ENCODE results near the gene UTP4.
A peak's percentile ranks its signal among the peaks of the same experiment; 100 is the strongest.
"Not testable (repeated sequence)": the region's sequence is repeated elsewhere in the genome, so short reads cannot be mapped to it uniquely, and the experiment has no call there.

Gene UTP4

DNA sequence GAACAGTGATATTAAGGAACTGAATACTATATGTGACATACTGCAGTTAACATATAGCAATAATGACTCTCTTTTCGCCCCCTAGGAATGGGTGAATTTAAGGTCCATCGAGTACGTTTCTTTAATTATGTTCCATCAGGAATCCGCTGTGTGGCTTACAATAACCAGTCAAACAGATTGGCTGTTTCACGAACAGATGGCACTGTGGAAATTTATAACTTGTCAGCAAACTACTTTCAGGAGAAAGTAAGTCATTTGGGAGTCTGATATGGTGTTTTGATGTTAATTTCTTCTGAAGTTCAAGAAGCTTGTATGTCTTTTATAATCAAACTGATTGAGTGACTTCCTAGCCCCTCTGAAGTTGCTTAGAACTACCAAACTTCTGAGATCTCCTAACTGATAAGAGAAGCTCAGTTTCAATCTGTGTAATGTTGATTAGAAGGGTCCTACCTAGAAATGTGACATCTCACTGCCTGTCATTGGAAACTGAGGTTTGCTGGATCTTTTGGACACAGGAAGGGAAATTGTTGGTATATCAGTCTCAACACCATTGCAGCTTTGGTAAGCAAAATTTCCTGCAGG, 1.0 kb downstream of the UTP4 start:
- no peaks in the 10 kb centered on the region; the same call in 1 of the 2 replicates for H3K4me1 ChIP-seq
- TF ChIP-seq, protein P1, sequence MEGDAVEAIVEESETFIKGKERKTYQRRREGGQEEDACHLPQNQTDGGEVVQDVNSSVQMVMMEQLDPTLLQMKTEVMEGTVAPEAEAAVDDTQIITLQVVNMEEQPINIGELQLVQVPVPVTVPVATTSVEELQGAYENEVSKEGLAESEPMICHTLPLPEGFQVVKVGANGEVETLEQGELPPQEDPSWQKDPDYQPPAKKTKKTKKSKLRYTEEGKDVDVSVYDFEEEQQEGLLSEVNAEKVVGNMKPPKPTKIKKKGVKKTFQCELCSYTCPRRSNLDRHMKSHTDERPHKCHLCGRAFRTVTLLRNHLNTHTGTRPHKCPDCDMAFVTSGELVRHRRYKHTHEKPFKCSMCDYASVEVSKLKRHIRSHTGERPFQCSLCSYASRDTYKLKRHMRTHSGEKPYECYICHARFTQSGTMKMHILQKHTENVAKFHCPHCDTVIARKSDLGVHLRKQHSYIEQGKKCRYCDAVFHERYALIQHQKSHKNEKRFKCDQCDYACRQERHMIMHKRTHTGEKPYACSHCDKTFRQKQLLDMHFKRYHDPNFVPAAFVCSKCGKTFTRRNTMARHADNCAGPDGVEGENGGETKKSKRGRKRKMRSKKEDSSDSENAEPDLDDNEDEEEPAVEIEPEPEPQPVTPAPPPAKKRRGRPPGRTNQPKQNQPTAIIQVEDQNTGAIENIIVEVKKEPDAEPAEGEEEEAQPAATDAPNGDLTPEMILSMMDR (IDR thresholded peaks at IDR 0.05; ENCODE audit: low read depth, low read length), result no peak
- no peaks in the 10 kb centered on the region for H3K9me3 ChIP-seq
- H3K36me3 ChIP-seq, result peaks cover 43% of the 10 kb centered on the region
- peak overlapping the region; percentile 88 for H3K4me3 ChIP-seq (ENCODE audit: low read depth, low read length)
- no peak for DNase-seq
- no peaks in the 10 kb centered on the region for H3K27me3 ChIP-seq

DNA sequence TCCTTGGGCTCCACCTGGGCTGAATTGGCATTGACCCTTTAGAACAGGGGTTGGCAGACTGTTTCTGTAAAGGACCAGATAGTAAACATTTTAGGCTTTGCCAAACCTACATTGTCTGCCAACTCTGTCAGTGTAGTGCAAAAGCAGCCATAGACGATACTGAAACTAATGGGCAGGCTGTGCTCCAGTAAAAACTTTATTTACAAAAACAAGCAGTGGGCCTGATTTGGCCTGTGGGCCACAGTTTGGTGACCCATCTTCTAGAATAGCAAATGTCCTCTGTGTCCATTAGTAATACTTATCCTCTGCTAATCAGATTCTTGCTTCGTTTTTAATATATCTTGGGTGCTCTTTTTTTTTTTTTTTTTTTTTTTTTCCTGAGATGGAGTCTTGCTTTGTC, 6.2 kb downstream of the UTP4 start:
- DNase-seq, result no peak
- Histone ChIP-seq H3K4me1 (no peaks in the 10 kb centered on the region; the same call in 1 of the 2 replicates), H3K27me3 (no peaks in the 10 kb centered on the region), H3K4me3 (ENCODE audit: low read depth, low read length) (no peak overlapping the region), H3K36me3 (peaks cover 85% of the 10 kb centered on the region), H3K9me3 (no peaks in the 10 kb centered on the region)
- TF ChIP-seq, protein P1 (IDR thresholded peaks at IDR 0.05; ENCODE audit: low read depth, low read length), result no peak

DNA sequence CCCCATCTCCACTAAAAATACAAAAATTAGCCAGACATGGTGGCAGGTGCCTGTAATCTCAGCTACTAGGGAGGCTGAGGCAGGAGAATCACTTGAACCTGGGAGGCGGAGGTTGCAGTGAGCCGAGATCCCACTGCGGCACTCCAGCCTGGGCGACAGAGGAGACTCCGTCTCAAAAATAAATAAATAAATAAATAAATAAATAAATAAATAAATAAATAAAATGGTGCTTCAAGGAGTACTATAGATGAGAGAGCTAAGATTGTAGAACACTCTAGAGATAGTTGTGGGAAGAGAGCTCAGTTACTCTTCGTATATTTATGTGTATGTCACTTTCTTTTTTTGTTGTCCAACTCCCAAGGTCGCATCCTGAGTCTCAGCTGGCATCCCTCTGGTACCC, 7.0 kb downstream of the UTP4 start:
- not testable (repeated sequence) for DNase-seq; H3K4me1 ChIP-seq; H3K27me3 ChIP-seq; H3K4me3 ChIP-seq (ENCODE audit: low read depth, low read length); H3K9me3 ChIP-seq
- peaks cover 86% of the 10 kb centered on the region for H3K36me3 ChIP-seq

DNA sequence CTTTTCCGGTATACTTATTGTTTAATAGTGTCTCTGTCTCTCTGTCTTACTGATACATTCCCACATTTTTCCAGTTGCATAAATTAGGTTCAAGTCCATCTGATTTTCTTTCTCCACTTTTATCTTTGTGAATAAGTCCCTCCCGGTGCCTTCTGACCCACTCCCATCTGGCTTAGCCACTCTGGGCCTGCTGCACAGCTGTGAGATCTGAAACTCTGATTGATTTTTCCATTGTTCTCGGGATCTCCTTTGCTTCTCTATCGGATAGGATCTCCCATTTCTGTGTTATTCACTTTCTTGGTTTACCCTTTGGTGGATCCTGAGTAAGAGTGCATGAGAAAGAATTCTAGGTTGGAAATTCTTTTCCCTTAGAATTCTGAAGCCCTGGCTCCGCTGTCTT, 8.6 kb downstream of the UTP4 start:
- H3K9me3 ChIP-seq, result no peaks in the 10 kb centered on the region

DNA sequence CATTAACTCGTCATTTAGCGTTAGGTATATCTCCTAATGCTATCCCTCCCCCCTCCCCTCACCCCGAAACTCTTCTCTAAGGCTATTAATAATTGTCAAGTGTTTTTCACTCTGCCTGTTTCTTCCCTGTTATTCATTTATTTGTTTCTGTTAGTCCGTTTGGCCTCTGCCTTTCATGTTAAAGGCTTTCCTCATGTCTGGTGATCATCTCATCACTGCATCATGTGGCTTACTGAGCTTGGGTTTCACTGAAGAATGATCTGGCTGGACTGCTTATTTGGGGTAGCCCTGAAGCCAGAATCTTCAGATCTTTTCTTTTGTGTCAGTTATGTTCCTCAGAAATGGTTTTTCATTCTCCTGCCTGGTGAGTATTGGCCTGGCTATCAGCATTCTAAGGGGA, 9.5 kb downstream of the UTP4 start:
- TF ChIP-seq, protein P1 (IDR thresholded peaks at IDR 0.05; ENCODE audit: low read depth, low read length), result no peak
- Histone ChIP-seq H3K27me3 (no peaks in the 10 kb centered on the region), H3K4me1 (no peaks in the 10 kb centered on the region), H3K4me3 (ENCODE audit: low read depth, low read length) (no peak overlapping the region), H3K36me3 (peaks cover 87% of the 10 kb centered on the region), H3K9me3 (no peaks in the 10 kb centered on the region)
- DNase-seq, result no peak

More for the DNA sequence above, 8.6 kb downstream of the UTP4 start:
- H3K27me3 ChIP-seq, result no peaks in the 10 kb centered on the region
- no peaks in the 10 kb centered on the region for H3K4me1 ChIP-seq
- H3K36me3 ChIP-seq, result peaks cover 92% of the 10 kb centered on the region
- TF ChIP-seq, protein P1 (IDR thresholded peaks at IDR 0.05; ENCODE audit: low read depth, low read length), result no peak
- no peak for DNase-seq
- no peak overlapping the region for H3K4me3 ChIP-seq (ENCODE audit: low read depth, low read length)

DNA sequence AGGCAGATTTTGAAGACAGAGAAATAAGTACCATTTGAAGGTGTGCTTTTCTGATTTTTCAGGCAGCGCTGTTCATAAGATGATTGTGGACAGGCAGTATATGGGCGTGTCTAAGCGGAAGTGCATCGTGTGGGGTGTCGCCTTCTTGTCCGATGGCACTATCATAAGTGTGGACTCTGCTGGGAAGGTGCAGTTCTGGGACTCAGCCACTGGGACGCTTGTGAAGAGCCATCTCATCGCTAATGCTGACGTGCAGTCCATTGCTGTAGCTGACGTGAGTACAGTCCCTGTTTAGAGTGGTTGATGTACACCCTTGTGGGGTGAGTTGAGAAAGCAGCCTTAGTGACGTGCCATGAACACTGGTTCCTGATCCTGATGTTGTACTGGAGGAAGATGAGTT, 10.7 kb downstream of the UTP4 start:
- Histone ChIP-seq H3K36me3 (peaks cover 81% of the 10 kb centered on the region), H3K9me3 (no peaks in the 10 kb centered on the region), H3K4me3 (ENCODE audit: low read depth, low read length) (no peak overlapping the region), H3K4me1 (no peaks in the 10 kb centered on the region), H3K27me3 (no peaks in the 10 kb centered on the region)
- peak; percentile 37 for DNase-seq
- TF ChIP-seq, protein P1 (IDR thresholded peaks at IDR 0.05; ENCODE audit: low read depth, low read length), result peak; percentile 34

All from BE2C (cell line).